Measurements from ENCODE around the gene SLC27A1.

SLC27A1 gene

GRCh38 chr19:17470068-17470841 is at the start of gene SLC27A1:
Gene SLC27A1 (plus strand): TSS chr19:17470524. CDS start chr19:17470541, 17 bp downstream.
- peak; percentile 99 for DNase-seq

GRCh38 chr19:17421942-17422341 is 48.4 kb upstream of the SLC27A1 start:
- no peak for DNase-seq

DNA sequence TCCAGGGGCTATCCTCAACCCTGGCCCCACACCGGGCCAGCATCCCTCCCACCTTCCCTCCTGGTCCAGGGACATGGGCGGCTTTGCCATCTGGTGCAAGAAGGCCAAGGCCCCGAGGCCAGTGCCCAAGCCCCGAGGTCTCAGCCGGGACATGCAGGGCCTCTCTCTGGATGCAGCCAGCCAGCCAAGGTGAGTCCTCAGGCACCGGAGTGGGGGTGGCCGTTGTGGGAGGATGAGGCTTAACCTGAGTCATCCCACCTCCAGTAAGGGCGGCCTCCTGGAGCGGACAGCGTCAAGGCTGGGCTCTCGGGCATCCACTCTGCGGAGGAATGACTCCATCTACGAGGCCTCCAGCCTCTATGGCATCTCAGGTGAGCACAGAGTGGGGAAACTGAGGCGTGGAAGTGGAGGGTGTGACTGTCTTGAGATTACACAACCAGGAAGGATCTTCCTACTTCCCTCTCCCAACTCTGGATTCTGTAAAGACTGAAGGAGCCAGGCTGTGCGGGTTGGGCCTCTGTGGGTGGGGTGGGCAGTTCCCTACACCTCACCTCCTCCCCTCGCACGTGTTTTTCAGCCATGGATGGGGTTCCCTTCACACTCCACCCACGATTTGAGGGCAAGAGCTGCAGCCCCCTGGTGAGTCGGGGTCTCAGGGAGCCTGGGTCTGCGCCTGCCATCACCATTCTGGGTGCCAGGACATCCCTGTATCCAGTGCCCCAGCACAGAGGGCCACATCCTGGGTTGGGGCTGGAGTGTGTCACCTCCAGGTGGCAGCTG is 46.7 kb upstream of the SLC27A1 start:
- DNase-seq, result no peak

GRCh38 chr19:17424743-17425365 is 45.5 kb upstream of the SLC27A1 start:
- peak; percentile 77 for DNase-seq

- DNase-seq, result no peak
Measured at GRCh38 chr19:17429641-17430113, 40.6 kb upstream of the SLC27A1 start.

GRCh38 chr19:17431417-17431816 is 38.9 kb upstream of the SLC27A1 start:
- no peak for DNase-seq

GRCh38 chr19:17435218-17435617 is 35.1 kb upstream of the SLC27A1 start:
- no peak for DNase-seq

DNA sequence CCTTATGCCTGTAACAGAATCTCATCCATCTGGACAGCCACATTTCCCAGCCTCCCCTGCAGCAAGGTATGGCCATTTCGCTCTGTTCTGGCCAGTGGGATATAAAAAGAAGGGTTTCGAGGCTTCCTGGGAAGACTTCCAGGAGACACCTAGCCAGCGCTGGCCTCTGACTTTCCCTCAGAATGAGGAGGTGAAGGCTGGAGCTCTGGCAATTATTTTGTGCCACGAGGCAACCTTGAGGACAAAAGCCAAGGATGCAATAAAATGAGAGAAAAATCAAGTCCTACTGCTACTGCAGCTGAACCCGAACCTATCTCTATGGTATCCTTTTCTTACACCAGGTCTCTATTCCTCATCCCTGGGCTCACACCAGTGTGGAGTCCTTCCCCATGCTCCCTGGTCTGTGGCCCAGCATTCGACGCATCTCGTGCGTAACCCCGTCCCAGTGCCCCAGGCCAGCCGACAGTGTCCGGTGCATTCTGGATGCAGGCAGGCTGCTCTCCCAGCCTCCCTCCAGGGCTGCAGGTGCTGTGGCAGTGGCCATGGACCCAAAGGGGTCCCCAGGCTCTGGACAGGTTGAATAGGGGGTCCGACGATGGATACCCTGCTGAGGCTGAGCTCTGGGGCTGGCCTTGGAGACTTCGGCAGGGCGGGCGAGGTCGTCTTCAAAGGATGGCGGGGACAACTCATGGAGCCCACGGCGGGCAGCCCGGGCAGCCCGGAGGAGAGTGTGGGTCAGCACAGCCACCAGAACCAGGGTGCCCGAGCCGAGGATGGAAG is 34.0 kb upstream of the SLC27A1 start:
- no peak for DNase-seq

DNA sequence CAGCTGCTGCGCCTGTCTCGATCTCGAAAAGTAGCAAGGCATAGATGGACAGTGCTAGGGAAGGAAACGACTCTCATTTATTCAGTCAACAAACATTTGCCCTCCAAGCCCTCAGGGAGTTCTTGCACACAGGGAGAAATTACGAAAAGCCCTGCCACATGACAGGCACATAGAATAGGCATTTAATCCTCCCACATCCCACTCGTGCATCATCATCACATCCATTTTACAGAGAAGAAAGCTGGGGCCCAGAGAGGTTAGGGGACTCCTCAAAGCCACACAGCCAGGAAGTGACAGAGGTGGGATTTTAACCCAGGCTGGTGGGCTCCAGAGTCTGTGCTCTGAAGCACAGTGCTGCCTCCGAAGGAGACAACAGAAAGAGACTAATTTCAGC is 33.5 kb upstream of the SLC27A1 start:
- no peak for DNase-seq

GRCh38 chr19:17441241-17442021 is 28.9 kb upstream of the SLC27A1 start:
- DNase-seq, result peak; percentile 27

GRCh38 chr19:17445526-17446165 is 24.7 kb upstream of the SLC27A1 start:
- DNase-seq, result no peak

DNA sequence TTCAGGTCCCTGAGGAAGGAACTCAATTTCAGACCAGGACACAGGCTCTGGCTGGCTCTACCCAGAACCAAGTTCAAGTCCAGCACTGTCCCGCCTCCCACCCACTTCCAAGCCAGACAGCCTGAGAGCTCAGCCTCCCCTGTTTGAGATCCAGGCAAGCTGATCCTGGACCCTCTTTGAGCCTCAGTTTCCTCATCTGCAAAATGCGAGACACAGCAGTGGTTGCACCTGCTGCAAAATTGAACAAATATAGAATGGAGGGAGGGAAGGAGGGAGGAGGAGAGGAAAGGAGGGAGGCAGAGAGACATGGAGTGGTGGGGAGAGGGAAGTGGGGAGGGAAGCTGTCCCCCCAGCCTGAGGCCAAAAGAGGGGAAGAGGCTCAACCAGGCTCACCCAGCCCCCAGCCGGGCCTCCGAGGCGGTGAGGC is 22.6 kb upstream of the SLC27A1 start:
- no peak for DNase-seq

DNA sequence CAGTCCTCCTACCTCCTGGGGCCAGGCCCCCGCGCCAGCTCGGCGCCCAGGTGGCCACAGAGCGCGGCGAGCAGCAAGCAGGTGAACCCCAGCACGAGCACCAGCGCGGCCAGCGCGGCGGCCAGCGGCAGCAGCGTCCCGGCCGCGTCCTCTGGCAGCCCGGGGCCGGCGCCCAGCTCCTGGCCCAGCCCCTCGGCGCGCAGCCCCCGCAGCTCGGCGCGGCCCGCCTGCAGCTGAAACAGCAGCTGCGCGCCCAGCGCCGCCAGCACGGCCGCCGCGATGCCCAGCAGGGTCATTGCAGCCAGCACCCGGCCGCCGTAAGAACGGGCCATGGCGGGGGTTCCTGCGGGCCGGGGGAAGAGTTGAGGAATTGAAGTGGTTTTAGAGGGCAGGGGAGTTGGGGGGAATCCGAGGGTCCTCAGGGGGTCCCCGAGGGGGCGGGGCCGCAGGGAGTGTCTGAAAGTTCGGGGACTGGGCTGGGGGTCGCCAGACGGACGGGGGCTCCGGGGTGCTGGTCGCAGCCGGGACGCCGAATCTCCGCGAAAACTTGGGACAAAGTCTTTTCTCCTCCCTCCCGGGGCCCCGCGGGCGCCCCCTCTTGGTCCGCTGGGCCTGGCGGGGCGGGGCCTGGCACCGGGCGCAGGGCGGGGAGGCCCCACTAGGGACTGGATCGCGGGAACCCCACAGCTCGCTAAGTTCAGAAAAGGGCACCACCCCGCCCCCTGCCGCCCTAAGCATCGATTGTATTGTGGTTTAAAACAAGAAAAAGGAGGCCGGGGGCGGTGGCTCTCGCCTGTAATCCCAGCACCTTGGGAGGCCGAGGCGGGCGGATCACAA is 22.0 kb upstream of the SLC27A1 start, which contains the start of gene TMEM221:
Gene TMEM221, minus strand, starts transcription at position 538 of the 837 bp plus-strand sequence. Its CDS starts 206 bp downstream, at position 332.
- DNase-seq, result peak; percentile 48

- DNase-seq, result peak; percentile 43
Measured at GRCh38 chr19:17450264-17451075, 19.9 kb upstream of the SLC27A1 start.

DNA sequence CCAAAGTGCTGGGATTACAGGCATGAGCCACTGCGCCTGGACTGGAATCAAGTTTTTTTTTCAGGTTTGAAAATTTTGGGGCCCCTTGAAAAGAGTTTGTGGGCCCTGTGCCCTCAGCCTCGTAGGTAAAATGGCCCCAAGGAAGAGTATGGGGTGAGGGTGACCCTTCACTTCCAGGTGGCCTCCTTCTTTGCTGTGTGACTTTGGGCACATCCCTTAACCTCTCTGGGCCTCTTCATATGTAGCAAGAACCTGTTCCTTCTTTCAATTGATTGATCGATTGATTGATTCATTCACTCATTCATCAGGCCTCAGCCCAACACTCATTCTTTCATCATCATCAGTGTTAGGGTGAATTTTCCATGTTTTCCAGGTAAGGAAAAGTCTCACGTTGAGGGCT is 18.5 kb upstream of the SLC27A1 start:
- DNase-seq, result no peak

DNA sequence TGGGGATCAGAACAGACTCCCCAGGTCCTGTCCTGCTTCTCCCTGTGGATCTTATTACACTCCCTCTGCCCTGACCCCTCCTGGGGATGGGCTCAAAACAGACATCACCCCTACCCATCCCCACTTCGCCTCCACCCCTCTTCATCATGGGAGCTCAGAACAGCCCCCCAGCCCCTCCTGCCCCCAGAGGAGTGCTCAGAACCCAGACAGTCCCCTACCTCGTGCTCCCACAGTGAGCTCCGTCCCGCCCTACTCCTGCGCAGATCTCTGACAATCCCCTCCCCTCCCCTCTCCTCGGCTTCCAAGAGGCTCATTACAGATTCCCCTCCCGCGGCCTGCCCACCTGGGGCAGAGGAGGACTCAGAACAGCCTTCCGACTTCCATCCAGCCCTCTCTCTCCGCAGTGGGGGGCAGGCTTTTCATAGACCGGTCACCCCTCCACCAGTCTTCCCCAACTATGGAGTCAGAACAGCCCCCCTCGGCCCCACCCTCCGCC is 15.7 kb upstream of the SLC27A1 start:
- DNase-seq, result no peak

DNA sequence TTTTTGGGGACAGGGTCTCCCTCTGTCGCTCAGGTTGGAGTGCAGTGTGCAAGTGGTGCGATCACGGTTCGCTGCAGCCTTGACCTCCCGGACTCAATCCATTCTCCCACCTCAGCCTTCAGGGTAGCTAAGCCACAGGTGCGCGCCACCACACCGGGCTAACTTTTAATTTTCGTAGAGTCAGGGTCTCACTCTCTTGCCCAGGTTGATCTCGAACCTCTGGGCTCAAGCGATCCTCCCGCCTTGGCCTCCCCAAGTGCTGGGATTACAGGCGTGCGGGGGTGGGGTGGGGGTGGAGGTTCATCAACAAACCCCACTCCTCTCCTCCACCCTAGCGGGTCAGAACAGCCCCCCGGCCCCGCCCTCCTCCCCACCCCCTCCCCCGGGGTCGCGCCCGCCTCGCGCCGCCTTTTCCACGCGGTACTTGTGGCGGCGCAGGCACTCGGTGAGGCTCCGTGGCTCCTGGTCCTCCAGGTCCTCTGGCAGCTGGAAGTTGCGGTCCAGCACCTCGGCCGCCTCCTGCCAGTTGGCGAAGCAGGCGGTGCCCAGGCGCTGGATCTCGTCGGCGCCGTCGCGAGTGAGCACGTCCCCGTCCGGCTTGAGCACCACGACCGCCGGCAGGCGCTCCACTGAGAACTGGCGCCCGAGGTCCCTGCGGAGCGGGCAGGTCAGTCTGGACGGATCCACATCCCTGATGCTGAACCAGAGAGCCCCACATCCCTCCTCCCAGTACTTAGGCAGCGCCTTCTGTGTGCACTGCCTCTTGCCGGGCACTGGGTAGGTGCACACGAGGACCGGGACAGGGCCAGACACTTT is 14.8 kb upstream of the SLC27A1 start:
- DNase-seq, result no peak

- no peak for DNase-seq
Measured at GRCh38 chr19:17456127-17456526, 14.2 kb upstream of the SLC27A1 start.
